Measurements from ENCODE around the gene SLC16A14.

SLC16A14 gene

GRCh38 chr2:230008708-230009066 is 60.0 kb downstream of the SLC16A14 start:
- Histone ChIP-seq H3K9ac (ENCODE audit: low read depth, low read length, poor library complexity, severe bottlenecking) (no peak overlapping the region), H3K4me3 (ENCODE audit: low read length, poor library complexity, severe bottlenecking) (peak overlapping the region; percentile 34), H3K9me2 (replicated peaks; ENCODE audit: low read depth, low read length) (no peaks in the 10 kb centered on the region), H3K4me1 (ENCODE audit: insufficient read depth, low read length, poor library complexity, severe bottlenecking) (peaks cover 5% of the 10 kb centered on the region), H2AFZ (ENCODE audit: low read length) (peak overlapping the region; percentile 28; the same call in 1 of the 2 replicates), H3K9me3 (ENCODE audit: insufficient read depth, low read depth, low read length) (no peaks in the 10 kb centered on the region), H4K20me1 (ENCODE audit: insufficient read depth, low read length, poor library complexity, severe bottlenecking) (no peaks in the 10 kb centered on the region), H3K27me3 (ENCODE audit: insufficient read depth, low read length, poor library complexity, severe bottlenecking) (no peaks in the 10 kb centered on the region), H3F3A (ENCODE audit: low read depth) (no peaks in the 10 kb centered on the region), H3K4me2 (ENCODE audit: low read depth, low read length, poor library complexity, severe bottlenecking) (peak overlapping the region; percentile 40), H3K36me3 (ENCODE audit: insufficient read depth, low read length) (no peaks in the 10 kb centered on the region), H3K79me2 (ENCODE audit: insufficient read depth, low read length) (no peaks in the 10 kb centered on the region)
- no peak for TF ChIP-seq EZH2phosphoT487 (IDR thresholded peaks at IDR 0.05; ENCODE audit: borderline replicate concordance)

- peak overlapping the region; percentile 34 for H3K4me3 ChIP-seq (ENCODE audit: low read length, poor library complexity, severe bottlenecking)
- H3K27me3 ChIP-seq (ENCODE audit: insufficient read depth, low read length, poor library complexity, severe bottlenecking): no peaks in the 10 kb centered on the region
- peaks cover 5% of the 10 kb centered on the region for H3K4me1 ChIP-seq (ENCODE audit: insufficient read depth, low read length, poor library complexity, severe bottlenecking)
- no peaks in the 10 kb centered on the region for H4K20me1 ChIP-seq (ENCODE audit: insufficient read depth, low read length, poor library complexity, severe bottlenecking)
- peak overlapping the region; percentile 28; the same call in 1 of the 2 replicates for H2AFZ ChIP-seq (ENCODE audit: low read length)
- H3K9me2 ChIP-seq (replicated peaks; ENCODE audit: low read depth, low read length): no peaks in the 10 kb centered on the region
- no peaks in the 10 kb centered on the region for H3K36me3 ChIP-seq (ENCODE audit: insufficient read depth, low read length)
- no peaks in the 10 kb centered on the region for H3K79me2 ChIP-seq (ENCODE audit: insufficient read depth, low read length)
- H3F3A ChIP-seq (ENCODE audit: low read depth): no peaks in the 10 kb centered on the region
- peak overlapping the region; percentile 40 for H3K4me2 ChIP-seq (ENCODE audit: low read depth, low read length, poor library complexity, severe bottlenecking)
- TF ChIP-seq EZH2phosphoT487 (IDR thresholded peaks at IDR 0.05; ENCODE audit: borderline replicate concordance): no peak
- peak; percentile 92 for TF ChIP-seq CTCF (conservative IDR thresholded peaks at IDR 0.05; ENCODE audit: low read length)
- no peak overlapping the region for H3K9ac ChIP-seq (ENCODE audit: low read depth, low read length, poor library complexity, severe bottlenecking)
- no peaks in the 10 kb centered on the region for H3K9me3 ChIP-seq (ENCODE audit: insufficient read depth, low read depth, low read length)
These were observed 60.6 kb downstream of the SLC16A14 start for GRCh38 chr2:230007931-230008707.

GRCh38 chr2:230000118-230000841 is 68.4 kb downstream of the SLC16A14 start:
- no peak overlapping the region for H3K4me3 ChIP-seq (ENCODE audit: low read length, poor library complexity, severe bottlenecking)
- H3K9me3 ChIP-seq (ENCODE audit: insufficient read depth, low read depth, low read length): no peaks in the 10 kb centered on the region
- H3K4me2 ChIP-seq (ENCODE audit: low read depth, low read length, poor library complexity, severe bottlenecking): no peak overlapping the region
- H3K9ac ChIP-seq (ENCODE audit: low read depth, low read length, poor library complexity, severe bottlenecking): no peak overlapping the region
- no peaks in the 10 kb centered on the region for H3K36me3 ChIP-seq (ENCODE audit: insufficient read depth, low read length)
- no peaks in the 10 kb centered on the region for H3F3A ChIP-seq (ENCODE audit: low read depth)
- no peaks in the 10 kb centered on the region for H3K27me3 ChIP-seq (ENCODE audit: insufficient read depth, low read length, poor library complexity, severe bottlenecking)
- TF ChIP-seq EZH2phosphoT487 (IDR thresholded peaks at IDR 0.05; ENCODE audit: borderline replicate concordance) (no peak), CTCF (conservative IDR thresholded peaks at IDR 0.05; ENCODE audit: low read length) (no peak)
- no peaks in the 10 kb centered on the region for H3K79me2 ChIP-seq (ENCODE audit: insufficient read depth, low read length)
- H2AFZ ChIP-seq (ENCODE audit: low read length): no peak overlapping the region
- H3K4me1 ChIP-seq (ENCODE audit: insufficient read depth, low read length, poor library complexity, severe bottlenecking): no peaks in the 10 kb centered on the region
- no peaks in the 10 kb centered on the region for H4K20me1 ChIP-seq (ENCODE audit: insufficient read depth, low read length, poor library complexity, severe bottlenecking)
- H3K9me2 ChIP-seq (replicated peaks; ENCODE audit: low read depth, low read length): no peaks in the 10 kb centered on the region
